Subcutaneous adipose tissue (tissue), 4 donors: ENCODE measurements around the gene TIE1. TPM values are rescaled to one million over a fixed set of nuclear protein-coding genes. Genes with fewer than 3 reads are reported as not detected.

Experiments used
- CTCF ChIP-seq: fragments of 450-650 bp; IDR thresholded peaks from one replicate; pipeline ENCODE4 v1.5.1; 2016; ENCODE audit warnings: low read depth, mild to moderate bottlenecking, control low read depth, antibody characterized with exemption, moderate library complexity
- total RNA-seq, 4 donors: library from RNA; depleted of rRNA; stranded (reverse); fragments of >200 nt; gene quantifications; one replicate each; pipeline ENCODE4 v1.1.0, GENCODE V29; 2016

TIE1 gene
- total RNA-seq, 4 donors from 2014 or later = 16.0 to 147 (median 25.9) TPM

DNA sequence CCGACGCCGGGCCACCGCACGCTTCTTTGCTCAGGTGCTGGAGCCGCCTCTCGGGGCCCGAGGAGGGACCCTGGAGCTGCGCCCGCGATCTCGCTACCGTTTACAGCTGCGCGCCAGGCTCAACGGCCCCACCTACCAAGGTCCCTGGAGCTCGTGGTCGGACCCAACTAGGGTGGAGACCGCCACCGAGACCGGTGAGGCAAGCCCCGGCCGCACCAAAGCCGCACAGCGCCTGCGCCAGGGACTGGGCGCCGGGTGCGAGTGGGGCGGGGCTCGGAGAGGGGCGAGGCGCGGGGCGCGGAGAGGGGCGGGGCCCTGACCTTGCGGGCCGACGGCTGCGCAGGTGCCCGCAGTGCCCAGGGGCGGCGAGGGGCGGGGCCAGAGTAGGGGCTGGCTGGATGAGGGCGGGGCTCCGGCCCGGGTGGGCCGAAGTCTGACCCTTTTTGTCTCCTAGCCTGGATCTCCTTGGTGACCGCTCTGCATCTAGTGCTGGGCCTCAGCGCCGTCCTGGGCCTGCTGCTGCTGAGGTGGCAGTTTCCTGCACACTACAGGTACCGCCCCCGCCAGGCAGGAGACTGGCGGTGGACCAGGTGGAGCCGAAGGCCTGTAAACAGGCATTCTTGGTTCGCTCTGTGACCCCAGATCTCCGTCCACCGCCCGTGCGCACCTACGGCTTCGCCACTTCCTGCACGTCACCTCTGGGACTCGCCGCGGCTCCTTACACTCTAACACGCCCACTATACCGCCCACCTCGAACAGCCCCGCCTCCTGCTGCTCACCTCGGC lies 48.2 kb downstream of the TIE1 start:
- no peak for TF ChIP-seq CTCF

DNA sequence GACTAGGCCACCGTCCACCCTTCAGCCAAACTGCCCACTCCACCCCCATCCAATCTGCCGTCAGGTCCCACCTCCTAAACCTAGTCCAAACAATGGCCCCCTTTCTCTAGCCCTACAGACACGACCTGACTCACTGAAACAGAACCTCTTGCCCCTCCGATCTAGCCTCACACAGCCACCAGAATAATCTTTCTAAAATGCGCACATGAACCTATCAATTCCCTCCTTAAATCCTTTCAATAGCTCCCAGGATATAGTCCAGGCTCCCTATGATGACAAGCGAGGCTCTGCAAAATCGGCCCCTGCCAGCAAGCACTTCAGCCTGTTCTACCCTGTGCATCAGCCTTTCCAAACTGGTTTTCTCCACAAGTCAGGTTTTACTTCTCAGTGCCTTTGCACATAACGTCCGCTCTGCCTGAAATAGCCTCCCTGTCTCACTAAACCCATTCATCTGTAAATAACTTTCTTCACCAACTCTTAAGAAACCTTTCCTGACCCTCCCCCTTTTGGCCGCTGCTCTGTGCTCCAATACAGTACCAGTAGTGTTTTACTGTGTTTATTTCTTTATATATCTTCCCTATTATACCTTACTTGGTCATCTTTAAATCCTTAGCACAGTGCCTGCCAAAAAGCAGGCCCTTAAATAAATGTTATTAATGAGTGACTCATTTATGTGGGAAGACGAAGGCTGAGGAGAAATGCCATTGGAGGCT lies 49.0 kb downstream of the TIE1 start:
- no peak for TF ChIP-seq CTCF

- TF ChIP-seq CTCF = no peak
Observed at GRCh38 chr1:43350976-43351375, 50.2 kb downstream of the TIE1 start.

DNA sequence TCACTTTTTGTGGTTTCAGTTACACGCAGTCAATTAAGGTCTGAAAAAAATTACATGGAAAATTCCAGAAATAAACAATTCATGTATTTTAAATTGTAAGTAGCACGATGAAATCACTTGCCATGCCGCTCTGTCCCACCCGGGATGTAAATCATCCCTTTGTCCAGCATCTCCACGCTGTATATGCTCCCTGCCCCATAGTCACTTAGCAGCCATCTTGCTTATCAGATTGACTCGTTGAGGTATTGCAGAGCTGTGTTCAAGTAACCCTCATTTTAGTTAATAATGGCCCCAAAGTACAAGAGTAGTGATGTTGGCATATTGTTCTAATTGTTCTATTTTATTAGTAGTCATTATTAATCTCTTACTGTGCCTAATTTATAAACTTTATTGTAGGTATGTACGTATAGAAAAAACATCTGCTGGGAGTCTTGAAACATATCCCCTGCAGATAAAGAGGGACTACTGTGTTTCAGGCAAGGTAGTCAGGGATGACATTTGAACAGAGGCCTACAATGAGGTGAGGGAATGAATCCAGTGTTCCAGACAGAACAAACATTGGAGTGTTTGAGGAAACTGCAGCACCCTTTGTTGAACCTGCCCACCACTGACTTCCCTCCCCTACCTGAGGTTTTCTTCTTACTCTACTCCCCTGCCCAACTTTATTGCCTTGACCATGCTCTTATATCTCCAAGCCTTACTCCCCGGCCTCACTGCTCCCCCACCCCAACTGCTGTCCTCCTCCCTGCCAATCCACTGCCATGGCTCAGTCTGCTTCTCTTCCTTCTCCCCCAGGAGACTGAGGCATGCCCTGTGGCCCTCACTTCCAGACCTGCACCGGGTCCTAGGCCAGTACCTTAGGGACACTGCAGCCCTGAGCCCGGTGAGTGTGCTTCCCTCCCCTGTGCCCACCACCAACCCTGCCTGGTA lies 50.9 kb downstream of the TIE1 start:
- TF ChIP-seq CTCF = no peak

DNA sequence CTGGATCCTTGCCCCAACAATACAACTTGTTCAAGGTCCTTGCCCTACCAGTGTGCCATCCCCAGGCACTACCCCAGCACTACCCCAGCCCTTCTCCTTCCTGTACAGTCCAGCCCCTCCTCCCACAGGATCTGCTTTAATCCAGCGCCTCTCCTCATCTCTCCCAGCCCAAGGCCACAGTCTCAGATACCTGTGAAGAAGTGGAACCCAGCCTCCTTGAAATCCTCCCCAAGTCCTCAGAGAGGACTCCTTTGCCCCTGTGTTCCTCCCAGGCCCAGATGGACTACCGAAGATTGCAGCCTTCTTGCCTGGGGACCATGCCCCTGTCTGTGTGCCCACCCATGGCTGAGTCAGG lies 51.5 kb downstream of the TIE1 start:
- TF ChIP-seq CTCF = no peak

DNA sequence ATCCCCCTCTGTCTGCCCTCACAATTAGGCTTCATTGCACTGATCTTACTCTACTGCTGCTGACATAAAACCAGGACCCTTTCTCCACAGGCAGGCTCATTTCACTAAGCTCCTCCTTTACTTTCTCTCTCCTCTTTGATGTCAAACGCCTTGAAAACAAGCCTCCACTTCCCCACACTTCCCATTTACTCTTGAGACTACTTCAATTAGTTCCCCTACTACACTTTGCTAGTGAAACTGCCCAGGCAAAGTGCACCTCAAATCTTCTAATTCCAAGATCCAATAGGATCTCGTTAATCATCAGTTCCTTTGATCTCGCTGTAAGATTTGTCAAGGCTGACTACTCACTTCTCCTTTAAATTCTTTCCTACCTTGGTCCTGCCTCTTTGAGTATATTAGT lies 52.1 kb downstream of the TIE1 start:
- TF ChIP-seq CTCF = no peak

- TF ChIP-seq CTCF = no peak
Observed at GRCh38 chr1:43354471-43354870, 53.7 kb downstream of the TIE1 start.
